Activated T-cell treated with anti-CD3 and anti-CD28 coated beads, Interleukin-2, amount 50 U/mL, for 24 hours (primary cell): ENCODE results near the gene UBL5.
"Not testable (repeated sequence)": the region's sequence is repeated elsewhere in the genome, so short reads cannot be mapped to it uniquely, and the experiment has no call there.

ENCODE experiments used
- DNase-seq: peaks from one replicate; pipeline ENCODE4 v3.0.0-alpha.2; 2020
- H3K27ac Mint-ChIP-seq: 2 replicates; pipeline ENCODE4 v1.8.0; 2020; ENCODE audit warnings: mild to moderate bottlenecking, mixed read lengths
- H3K27me3 Mint-ChIP-seq: 2 replicates; pipeline ENCODE4 v1.8.0; 2020; ENCODE audit warnings: mixed read lengths
- H3K36me3 Mint-ChIP-seq: 2 replicates; pipeline ENCODE4 v1.8.0; 2020; ENCODE audit warnings: low read depth, mixed read lengths
- H3K4me1 Mint-ChIP-seq: 2 replicates; pipeline ENCODE4 v1.8.0; 2020; ENCODE audit warnings: low read depth, mixed read lengths
- H3K4me3 Mint-ChIP-seq: 2 replicates; pipeline ENCODE4 v1.8.0; 2020; ENCODE audit warnings: mild to moderate bottlenecking, moderate library complexity, mixed read lengths
- H3K9me3 Mint-ChIP-seq: 2 replicates; pipeline ENCODE4 v1.8.0; 2020; ENCODE audit warnings: mixed read lengths

UBL5 gene

GRCh38 chr19:9827289-9828238 is at the start of gene UBL5:
UBL5 (plus strand) TSS chr19:9827918; CDS start chr19:9828338, 420 bp downstream.
- peaks cover 56% of the 10 kb centered on the region for H3K36me3 Mint-ChIP-seq
- H3K4me1 Mint-ChIP-seq: peaks cover 29% of the 10 kb centered on the region
- H3K9me3 Mint-ChIP-seq: no peaks in the 10 kb centered on the region
- no peaks in the 10 kb centered on the region for H3K27me3 Mint-ChIP-seq
- H3K27ac Mint-ChIP-seq: peak within 1 kb of the TSS; percentile 98
- H3K4me3 Mint-ChIP-seq: peak within 1 kb of the TSS; percentile 98
- peak; percentile 92 for DNase-seq

GRCh38 chr19:9782338-9782737 is 45.4 kb upstream of the UBL5 start:
- Mint-ChIP-seq H3K4me3 (no peak overlapping the region), H3K27ac (no peak overlapping the region), H3K9me3 (peaks cover 4% of the 10 kb centered on the region), H3K27me3 (no peaks in the 10 kb centered on the region), H3K4me1 (peaks cover 24% of the 10 kb centered on the region), H3K36me3 (peaks cover 8% of the 10 kb centered on the region)
- DNase-seq: no peak

GRCh38 chr19:9784163-9784496 is 43.6 kb upstream of the UBL5 start:
- H3K27me3 Mint-ChIP-seq, DNase-seq, H3K9me3 Mint-ChIP-seq, H3K36me3 Mint-ChIP-seq: not testable (repeated sequence)
- Mint-ChIP-seq H3K4me3 (peak overlapping the region; percentile 89), H3K4me1 (peaks cover 24% of the 10 kb centered on the region), H3K27ac (peak overlapping the region; percentile 94)

- DNase-seq: peak; percentile 94
- Mint-ChIP-seq H3K4me3 (peak overlapping the region; percentile 89), H3K27ac (peak overlapping the region; percentile 94), H3K4me1 (peaks cover 30% of the 10 kb centered on the region), H3K36me3 (peaks cover 2% of the 10 kb centered on the region), H3K27me3 (no peaks in the 10 kb centered on the region), H3K9me3 (no peaks in the 10 kb centered on the region)
Measured at GRCh38 chr19:9785367-9786331, 42.1 kb upstream of the UBL5 start.

- Mint-ChIP-seq H3K4me1 (peaks cover 35% of the 10 kb centered on the region), H3K9me3 (no peaks in the 10 kb centered on the region), H3K27ac (peak overlapping the region; percentile 92), H3K36me3 (peaks cover 2% of the 10 kb centered on the region), H3K27me3 (no peaks in the 10 kb centered on the region), H3K4me3 (peak overlapping the region; percentile 89)
- DNase-seq: no peak
Measured at GRCh38 chr19:9786342-9786741, 41.4 kb upstream of the UBL5 start.

GRCh38 chr19:9786819-9787218 is 40.9 kb upstream of the UBL5 start:
- peak overlapping the region; percentile 37 for H3K27ac Mint-ChIP-seq
- peaks cover 2% of the 10 kb centered on the region for H3K36me3 Mint-ChIP-seq
- H3K4me1 Mint-ChIP-seq: peaks cover 38% of the 10 kb centered on the region
- no peak for DNase-seq
- H3K4me3 Mint-ChIP-seq: peak overlapping the region; percentile 43
- no peaks in the 10 kb centered on the region for H3K27me3 Mint-ChIP-seq
- H3K9me3 Mint-ChIP-seq: no peaks in the 10 kb centered on the region

GRCh38 chr19:9788604-9789003 is 39.1 kb upstream of the UBL5 start:
- not testable (repeated sequence) for H3K36me3 Mint-ChIP-seq, H3K9me3 Mint-ChIP-seq, H3K4me3 Mint-ChIP-seq, H3K27ac Mint-ChIP-seq, DNase-seq, H3K27me3 Mint-ChIP-seq
- peaks cover 39% of the 10 kb centered on the region for H3K4me1 Mint-ChIP-seq

- DNase-seq: no peak
- H3K27ac Mint-ChIP-seq: no peak overlapping the region
- H3K4me3 Mint-ChIP-seq: no peak overlapping the region
- H3K27me3 Mint-ChIP-seq: no peaks in the 10 kb centered on the region
- H3K4me1 Mint-ChIP-seq: peaks cover 37% of the 10 kb centered on the region
- H3K36me3 Mint-ChIP-seq: peaks cover 7% of the 10 kb centered on the region
- peaks cover 6% of the 10 kb centered on the region for H3K9me3 Mint-ChIP-seq
Measured at GRCh38 chr19:9789066-9789465, 38.7 kb upstream of the UBL5 start.

GRCh38 chr19:9789579-9789978 is 38.1 kb upstream of the UBL5 start:
- DNase-seq, H3K9me3 Mint-ChIP-seq, H3K36me3 Mint-ChIP-seq, H3K4me3 Mint-ChIP-seq, H3K27me3 Mint-ChIP-seq, H3K27ac Mint-ChIP-seq: not testable (repeated sequence)
- H3K4me1 Mint-ChIP-seq: peaks cover 32% of the 10 kb centered on the region

- peak overlapping the region; percentile 81 for H3K4me3 Mint-ChIP-seq
- H3K27me3 Mint-ChIP-seq, H3K36me3 Mint-ChIP-seq, DNase-seq, H3K27ac Mint-ChIP-seq, H3K9me3 Mint-ChIP-seq: not testable (repeated sequence)
- peaks cover 24% of the 10 kb centered on the region for H3K4me1 Mint-ChIP-seq
Measured at GRCh38 chr19:9791073-9791367, 36.7 kb upstream of the UBL5 start.

GRCh38 chr19:9791552-9792205 is 36.0 kb upstream of the UBL5 start:
- H3K27me3 Mint-ChIP-seq: no peaks in the 10 kb centered on the region
- H3K27ac Mint-ChIP-seq: peak overlapping the region; percentile 95
- peaks cover 5% of the 10 kb centered on the region for H3K36me3 Mint-ChIP-seq
- H3K9me3 Mint-ChIP-seq: peaks cover 6% of the 10 kb centered on the region
- DNase-seq: peak; percentile 91
- H3K4me1 Mint-ChIP-seq: peaks cover 27% of the 10 kb centered on the region
- H3K4me3 Mint-ChIP-seq: peak overlapping the region; percentile 81

GRCh38 chr19:9792206-9793070 is 35.3 kb upstream of the UBL5 start:
- peak; percentile 91 for DNase-seq
- H3K4me3 Mint-ChIP-seq: peak overlapping the region; percentile 77
- peaks cover 27% of the 10 kb centered on the region for H3K4me1 Mint-ChIP-seq
- peaks cover 6% of the 10 kb centered on the region for H3K9me3 Mint-ChIP-seq
- H3K36me3 Mint-ChIP-seq: peaks cover 5% of the 10 kb centered on the region
- H3K27me3 Mint-ChIP-seq: no peaks in the 10 kb centered on the region
- H3K27ac Mint-ChIP-seq: peak overlapping the region; percentile 95

- DNase-seq: no peak
Measured at GRCh38 chr19:9793071-9793591, 34.6 kb upstream of the UBL5 start.

More at GRCh38 chr19:9793071-9793591, 34.6 kb upstream of the UBL5 start:
- Mint-ChIP-seq H3K9me3 (peaks cover 6% of the 10 kb centered on the region), H3K4me3 (peak overlapping the region; percentile 77), H3K27me3 (no peaks in the 10 kb centered on the region), H3K4me1 (peaks cover 34% of the 10 kb centered on the region), H3K27ac (peak overlapping the region; percentile 87), H3K36me3 (peaks cover 5% of the 10 kb centered on the region)
